Bronchial epithelial cell (primary cell): ENCODE data around the gene SAMD10. TPM values are rescaled to one million over a fixed set of nuclear protein-coding genes. Genes with fewer than 3 reads are reported as not detected.
A peak's percentile ranks its signal among the peaks of the same experiment; 100 is the strongest.

Experiments used
- DNase-seq: peaks from one replicate; pipeline ENCODE4 v3.0.0-alpha.2; 2010; ENCODE audit warnings: low read depth
- FAIRE-seq: peaks from 2 replicates; lab custom pipeline; 2011; peaks lifted over from hg19 to GRCh38; lab: Jason Lieb, UNC
- H3K27me3 ChIP-seq: 2 replicates; pipeline ENCODE4 v1.5.1; 2011; ENCODE audit warnings: low read length; ENCODE audit not compliant: control insufficient read depth, insufficient read depth
- H3K36me3 ChIP-seq: 2 replicates; pipeline ENCODE4 v1.5.1; 2011; ENCODE audit warnings: low read length; ENCODE audit not compliant: control insufficient read depth, insufficient read depth
- H3K4me3 ChIP-seq: 2 replicates; pipeline ENCODE4 v1.5.1; 2011; ENCODE audit warnings: mild to moderate bottlenecking, low read depth, low read length, control low read depth
- total RNA-seq: library from RNA; depleted of rRNA; stranded (reverse); fragments of >200 nt; gene quantifications from 2 replicates; pipeline ENCODE4 v1.2.1, GENCODE V29; 2014
- TF ChIP-seq, protein P1 (sequence below): IDR thresholded peaks from 2 replicates; pipeline ENCODE4 v1.5.1; 2011; ENCODE audit warnings: mild to moderate bottlenecking, moderate library complexity, low read length, control low read depth, inconsistent platforms; ENCODE audit not compliant: insufficient read depth, severe bottlenecking

SAMD10 gene
- total RNA-seq, 1 donor from 2014 or later, result 1.1 TPM

DNA sequence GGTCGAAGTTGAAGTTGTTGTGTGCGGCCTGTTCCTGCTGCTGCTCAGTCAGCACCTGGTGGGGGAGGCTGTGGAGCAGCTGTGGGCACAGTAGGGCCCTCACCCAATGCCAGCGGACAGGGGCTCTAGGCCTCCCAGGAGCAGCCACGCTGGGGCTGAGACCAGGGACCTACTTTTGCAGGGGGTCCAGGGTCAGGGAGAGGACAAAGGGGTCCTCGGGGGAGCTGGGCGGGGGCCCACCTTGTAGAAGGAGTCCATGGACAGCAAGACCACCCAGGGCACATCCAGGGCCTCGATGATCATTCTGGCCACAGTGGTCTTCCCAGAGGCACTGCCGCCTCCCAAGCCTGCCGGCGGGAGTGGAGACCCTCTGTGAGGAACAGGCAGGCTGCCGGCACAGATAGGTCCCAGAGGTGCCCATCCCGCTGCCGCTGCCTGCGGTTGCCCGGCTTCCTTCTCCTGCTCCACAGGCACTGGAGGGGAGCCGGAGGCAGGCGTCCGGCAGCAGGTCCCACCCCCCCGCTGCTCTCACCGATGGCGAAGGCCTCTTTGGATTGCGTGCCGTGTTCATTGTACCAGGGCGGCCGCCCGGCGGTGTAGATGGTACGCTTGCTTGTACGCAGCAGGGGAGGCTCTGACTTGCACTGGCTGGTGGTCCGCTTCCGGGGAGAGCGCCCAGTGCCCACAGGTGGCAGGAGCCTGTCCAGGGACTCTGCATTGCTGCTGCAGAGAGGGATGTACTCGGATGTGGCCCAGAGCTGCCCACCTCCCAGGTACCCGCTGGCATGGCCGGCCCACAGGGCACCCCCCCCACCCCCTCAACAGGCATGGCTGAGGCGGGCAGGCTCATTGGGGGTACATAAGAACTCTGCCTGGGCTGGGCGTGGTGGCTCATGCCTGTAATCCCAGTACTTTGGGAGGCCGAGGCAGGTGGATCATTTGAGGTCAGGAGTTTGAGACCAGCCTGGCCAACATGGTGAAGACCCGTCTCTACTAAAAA, 33.2 kb downstream of the SAMD10 start:
- FAIRE-seq (no peak), DNase-seq (no peak)
- TF ChIP-seq, protein P1, sequence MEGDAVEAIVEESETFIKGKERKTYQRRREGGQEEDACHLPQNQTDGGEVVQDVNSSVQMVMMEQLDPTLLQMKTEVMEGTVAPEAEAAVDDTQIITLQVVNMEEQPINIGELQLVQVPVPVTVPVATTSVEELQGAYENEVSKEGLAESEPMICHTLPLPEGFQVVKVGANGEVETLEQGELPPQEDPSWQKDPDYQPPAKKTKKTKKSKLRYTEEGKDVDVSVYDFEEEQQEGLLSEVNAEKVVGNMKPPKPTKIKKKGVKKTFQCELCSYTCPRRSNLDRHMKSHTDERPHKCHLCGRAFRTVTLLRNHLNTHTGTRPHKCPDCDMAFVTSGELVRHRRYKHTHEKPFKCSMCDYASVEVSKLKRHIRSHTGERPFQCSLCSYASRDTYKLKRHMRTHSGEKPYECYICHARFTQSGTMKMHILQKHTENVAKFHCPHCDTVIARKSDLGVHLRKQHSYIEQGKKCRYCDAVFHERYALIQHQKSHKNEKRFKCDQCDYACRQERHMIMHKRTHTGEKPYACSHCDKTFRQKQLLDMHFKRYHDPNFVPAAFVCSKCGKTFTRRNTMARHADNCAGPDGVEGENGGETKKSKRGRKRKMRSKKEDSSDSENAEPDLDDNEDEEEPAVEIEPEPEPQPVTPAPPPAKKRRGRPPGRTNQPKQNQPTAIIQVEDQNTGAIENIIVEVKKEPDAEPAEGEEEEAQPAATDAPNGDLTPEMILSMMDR, result no peak
- Histone ChIP-seq H3K4me3 (no peak overlapping the region), H3K27me3 (no peaks in the 10 kb centered on the region), H3K36me3 (peaks cover 23% of the 10 kb centered on the region)

DNA sequence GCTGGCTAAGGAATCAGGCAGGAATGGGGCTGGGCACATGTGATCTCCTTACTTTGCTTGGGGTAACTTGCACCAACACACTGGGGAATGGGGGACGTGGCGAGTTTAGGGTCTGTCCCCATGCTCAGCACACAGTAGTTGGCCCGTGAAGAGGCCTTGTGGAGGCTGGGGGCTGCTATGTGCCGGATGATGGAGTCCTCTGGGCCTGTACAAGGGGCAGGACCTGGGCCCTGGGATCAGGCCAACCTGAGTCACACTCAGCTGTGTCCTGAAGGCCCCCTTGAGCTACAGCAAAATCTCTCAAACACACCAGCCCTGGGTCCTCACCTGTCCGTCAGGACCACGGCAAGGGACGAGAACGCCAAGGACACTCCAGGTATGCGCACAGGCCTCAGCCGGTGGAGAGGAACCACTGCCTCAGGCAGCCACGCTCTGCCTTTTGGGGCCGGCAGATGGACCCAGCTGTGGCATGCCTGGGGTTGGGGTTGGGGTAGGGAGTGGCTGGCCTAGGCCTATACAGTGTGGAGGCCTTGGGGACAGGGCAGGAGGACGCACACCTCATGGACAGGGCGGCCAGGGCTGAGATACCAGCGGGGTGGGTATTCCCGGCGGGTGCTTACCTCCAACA, 34.3 kb downstream of the SAMD10 start:
- H3K36me3 ChIP-seq, result peaks cover 28% of the 10 kb centered on the region
- H3K4me3 ChIP-seq, result no peak overlapping the region
- DNase-seq (no peak), FAIRE-seq (no peak)
- TF ChIP-seq, protein P1, result no peak
- no peaks in the 10 kb centered on the region for H3K27me3 ChIP-seq

DNA sequence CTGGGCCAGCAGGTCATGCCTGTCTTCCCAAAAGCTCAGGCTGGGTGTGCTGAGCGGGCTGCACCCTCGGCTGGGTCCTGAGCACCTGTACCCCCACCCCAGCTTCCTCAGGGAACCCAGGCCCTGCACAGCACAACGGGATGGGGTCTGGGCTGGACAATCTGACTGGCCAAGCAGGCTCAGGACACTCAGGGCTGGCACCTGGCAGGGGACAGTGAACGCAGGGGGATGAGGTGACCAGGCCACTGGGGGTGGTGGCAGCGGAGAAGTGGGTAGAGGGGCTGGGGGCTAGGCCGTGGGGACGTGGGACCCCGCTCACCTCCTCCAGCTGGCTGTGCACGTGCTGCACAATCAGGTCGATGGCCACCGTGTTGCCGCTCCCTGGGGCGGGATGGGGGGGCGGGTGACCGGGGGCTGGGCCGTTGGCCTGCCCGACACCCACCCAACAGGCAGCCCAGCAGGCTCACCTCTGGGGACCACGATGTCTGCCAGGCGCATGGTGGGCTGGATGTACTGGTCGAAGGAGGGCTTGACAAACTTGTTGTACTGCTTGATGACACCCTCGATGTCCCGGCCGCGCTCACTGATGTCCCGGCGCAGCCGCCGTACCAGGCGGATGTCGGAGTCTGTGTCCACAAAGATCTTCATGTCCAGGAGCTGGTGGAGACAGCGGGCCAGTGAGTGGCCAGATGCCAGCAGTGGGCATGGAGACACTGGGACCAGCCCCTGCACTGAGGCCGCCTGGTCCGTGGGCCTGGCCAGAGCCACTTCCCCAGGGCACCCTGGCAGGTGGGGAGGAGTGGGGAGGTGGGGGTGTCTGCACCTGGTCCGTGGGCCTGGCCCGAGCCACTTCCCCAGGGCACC, 35.1 kb downstream of the SAMD10 start:
- DNase-seq (no peak), FAIRE-seq (no peak)
- TF ChIP-seq, protein P1, result no peak
- Histone ChIP-seq H3K4me3 (no peak overlapping the region), H3K36me3 (peaks cover 31% of the 10 kb centered on the region), H3K27me3 (no peaks in the 10 kb centered on the region)

DNA sequence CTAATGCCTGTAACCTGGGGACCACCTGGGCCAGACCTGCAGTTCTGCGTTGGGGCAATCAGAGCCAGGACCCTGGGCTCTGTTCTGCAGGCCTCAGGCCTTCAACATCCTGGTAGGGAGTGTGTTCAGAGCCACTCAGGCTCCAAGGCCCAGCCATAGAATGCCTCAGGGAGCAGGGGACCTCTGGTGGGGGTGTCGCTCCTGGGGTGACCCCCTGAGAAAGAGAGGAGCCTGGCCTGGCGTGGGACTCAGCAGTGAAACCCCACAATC, 35.7 kb downstream of the SAMD10 start:
- TF ChIP-seq, protein P1, result no peak
- no peak for FAIRE-seq
- no peaks in the 10 kb centered on the region for H3K27me3 ChIP-seq
- DNase-seq, result no peak
- H3K4me3 ChIP-seq, result no peak overlapping the region
- peaks cover 32% of the 10 kb centered on the region for H3K36me3 ChIP-seq

DNA sequence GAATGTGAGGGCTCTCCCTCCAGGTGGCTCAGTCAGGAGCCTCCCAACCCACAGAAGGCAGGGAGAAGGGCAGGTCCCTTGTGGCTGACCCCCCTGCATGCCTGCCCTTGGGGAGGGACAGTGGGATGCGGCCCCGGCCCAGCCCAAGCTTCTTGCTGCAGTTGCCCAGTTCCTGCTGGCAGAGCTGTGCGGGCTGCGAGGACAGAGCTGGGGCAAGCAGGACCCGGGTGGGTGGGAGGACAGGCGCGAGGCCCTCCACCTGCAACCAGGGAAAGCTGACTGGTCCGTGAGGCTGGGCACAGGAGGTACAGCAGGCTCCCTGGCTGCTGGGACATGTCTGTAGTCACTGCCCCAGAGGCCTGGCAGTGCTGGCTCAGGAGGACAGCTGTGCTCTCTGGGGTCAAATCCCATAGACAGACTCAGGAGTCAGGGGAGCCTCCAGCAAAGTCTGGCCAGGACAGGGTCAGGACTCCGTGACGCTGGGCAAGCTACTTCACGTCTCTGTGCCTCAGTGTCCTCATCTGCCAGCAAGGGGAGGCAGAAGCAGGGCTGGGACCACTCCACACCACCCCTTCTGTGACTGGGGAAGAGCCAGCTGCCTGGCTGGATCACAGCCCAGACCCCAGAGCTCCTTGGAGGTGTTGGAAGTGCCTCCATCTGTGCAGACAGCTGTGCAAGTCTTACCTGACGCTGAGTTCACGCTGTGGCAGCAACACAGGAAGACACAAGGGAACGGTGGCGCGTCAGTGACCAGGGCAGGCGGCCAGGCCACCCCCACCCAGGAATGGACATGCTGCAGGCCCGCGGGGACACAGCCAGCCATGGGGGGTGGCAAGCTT, 36.3 kb downstream of the SAMD10 start:
- FAIRE-seq (peak; percentile 13), DNase-seq (no peak)
- no peak overlapping the region for H3K4me3 ChIP-seq
- H3K27me3 ChIP-seq, result no peaks in the 10 kb centered on the region
- TF ChIP-seq, protein P1, result no peak
- H3K36me3 ChIP-seq, result peaks cover 33% of the 10 kb centered on the region
